Astrocyte (in vitro differentiated cells and primary cell): ENCODE data around the gene BANF2.
"Not testable (repeated sequence)": the region's sequence is repeated elsewhere in the genome, so short reads cannot be mapped to it uniquely, and the experiment has no call there.

ENCODE experiments used
- EZH2 ChIP-seq: IDR thresholded peaks from 2 replicates; pipeline ENCODE4 v1.6.1; 2012; ENCODE audit warnings: mild to moderate bottlenecking, low read length, inconsistent platforms; ENCODE audit not compliant: insufficient read depth
- TF ChIP-seq, protein P1 (sequence below): IDR thresholded peaks from 2 replicates; pipeline ENCODE4 v1.5.1; 2011; ENCODE audit warnings: low read depth, mild to moderate bottlenecking, inconsistent platforms, low read length, moderate library complexity; ENCODE audit not compliant: insufficient read depth

DNA sequence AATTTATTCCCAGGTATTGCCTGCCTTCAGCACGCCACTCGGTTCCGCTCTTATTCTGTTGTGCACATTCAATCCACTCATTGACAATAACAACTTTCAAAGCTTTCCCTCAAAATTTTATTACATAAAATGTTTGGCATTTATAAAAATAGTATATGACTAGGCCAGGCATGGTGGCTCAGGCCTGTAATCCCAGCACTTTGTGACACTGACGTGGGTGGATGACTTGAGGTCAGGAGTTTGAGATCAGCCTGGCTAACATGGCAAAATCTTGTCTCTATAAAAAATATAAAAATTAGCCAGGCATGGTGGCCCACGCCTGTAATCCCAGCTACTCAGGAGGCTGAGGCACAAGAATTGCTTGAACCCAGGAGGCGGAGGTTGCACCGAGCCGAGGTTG lies 70.0 kb downstream of the BANF2 start:
- TF ChIP-seq, protein P1, sequence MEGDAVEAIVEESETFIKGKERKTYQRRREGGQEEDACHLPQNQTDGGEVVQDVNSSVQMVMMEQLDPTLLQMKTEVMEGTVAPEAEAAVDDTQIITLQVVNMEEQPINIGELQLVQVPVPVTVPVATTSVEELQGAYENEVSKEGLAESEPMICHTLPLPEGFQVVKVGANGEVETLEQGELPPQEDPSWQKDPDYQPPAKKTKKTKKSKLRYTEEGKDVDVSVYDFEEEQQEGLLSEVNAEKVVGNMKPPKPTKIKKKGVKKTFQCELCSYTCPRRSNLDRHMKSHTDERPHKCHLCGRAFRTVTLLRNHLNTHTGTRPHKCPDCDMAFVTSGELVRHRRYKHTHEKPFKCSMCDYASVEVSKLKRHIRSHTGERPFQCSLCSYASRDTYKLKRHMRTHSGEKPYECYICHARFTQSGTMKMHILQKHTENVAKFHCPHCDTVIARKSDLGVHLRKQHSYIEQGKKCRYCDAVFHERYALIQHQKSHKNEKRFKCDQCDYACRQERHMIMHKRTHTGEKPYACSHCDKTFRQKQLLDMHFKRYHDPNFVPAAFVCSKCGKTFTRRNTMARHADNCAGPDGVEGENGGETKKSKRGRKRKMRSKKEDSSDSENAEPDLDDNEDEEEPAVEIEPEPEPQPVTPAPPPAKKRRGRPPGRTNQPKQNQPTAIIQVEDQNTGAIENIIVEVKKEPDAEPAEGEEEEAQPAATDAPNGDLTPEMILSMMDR, result not testable (repeated sequence)
- TF ChIP-seq EZH2, result not testable (repeated sequence)
